Measurements from ENCODE around the gene FAM241B. TPM values are rescaled to one million over a fixed set of nuclear protein-coding genes. Genes with fewer than 3 reads are reported as not detected.

FAM241B gene
- total RNA-seq, 2 experiments from 2014 or later, result 2.7 to 3.2 TPM

DNA sequence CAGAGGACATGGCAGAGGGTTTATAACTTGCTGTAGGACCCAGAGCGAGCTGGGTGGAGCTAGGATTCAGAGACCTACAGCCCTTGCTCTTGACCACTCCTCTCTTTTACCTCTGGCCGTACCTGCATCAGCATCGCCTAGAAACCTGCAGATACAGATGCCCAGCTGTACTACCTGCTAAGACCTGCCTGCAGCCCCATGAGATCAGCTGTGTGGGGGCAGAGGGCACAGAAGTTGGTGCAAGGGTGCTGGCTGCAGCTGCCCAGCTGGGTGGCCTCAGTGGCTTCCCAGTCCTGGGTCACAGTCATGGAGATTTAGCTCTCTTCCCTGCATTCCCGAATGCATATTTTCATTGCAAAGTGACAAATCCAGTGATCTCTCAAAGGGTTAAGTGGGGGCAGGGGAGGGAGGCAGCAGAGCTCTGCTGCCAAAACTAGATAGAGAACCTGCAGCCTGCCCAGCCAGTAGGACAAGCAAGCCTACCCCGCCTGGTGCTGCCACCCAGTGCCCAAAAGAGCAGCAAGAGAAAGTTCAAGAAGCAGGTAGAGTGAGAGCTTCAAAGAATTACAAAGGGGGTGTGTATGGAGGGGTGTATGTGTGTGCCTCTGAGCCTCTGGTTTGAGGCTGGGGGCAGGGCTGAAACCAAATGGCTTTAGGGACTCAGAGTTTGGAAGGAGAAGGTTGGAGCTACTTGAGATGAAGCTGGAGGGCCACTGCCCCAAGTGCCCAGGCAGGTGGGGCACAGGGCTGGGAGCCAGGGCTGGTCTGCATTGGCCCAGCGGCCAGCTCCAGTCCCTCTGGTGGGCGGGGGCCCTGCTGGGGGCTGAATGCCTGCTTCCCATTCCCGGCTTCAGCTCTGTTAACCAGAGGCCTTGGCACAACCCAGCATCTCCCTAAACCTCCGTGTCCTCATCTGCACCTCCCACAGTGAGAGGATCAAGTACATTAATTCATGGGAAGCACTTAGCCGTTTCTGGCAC is 6.9 kb downstream of the FAM241B start:
- H3K4me3 Mint-ChIP-seq, result no peak overlapping the region
- DNase-seq, result peak; percentile 44
- POLR2A ChIA-PET, result interaction anchor here (1.0 to 1.3 kb wide), 2 partner anchors 10 to 122 kb away, joined by 3 to 5 read pairs; no protein-coding TSS in a partner anchor
- no peaks in the 10 kb centered on the region for H3K27me3 Mint-ChIP-seq
- no peaks in the 10 kb centered on the region for H3K4me1 Mint-ChIP-seq
- no peaks in the 10 kb centered on the region for H3K36me3 Mint-ChIP-seq (ENCODE audit: low read depth)
- CTCF ChIA-PET, result interaction anchor here (0.7 to 9.2 kb wide), 18 partner anchors 7 to 244 kb away, joined by 3 to 182 read pairs (median 4); no protein-coding TSS in a partner anchor
- no peak overlapping the region for H3K27ac Mint-ChIP-seq
- H3K9me3 Mint-ChIP-seq, result no peaks in the 10 kb centered on the region

DNA sequence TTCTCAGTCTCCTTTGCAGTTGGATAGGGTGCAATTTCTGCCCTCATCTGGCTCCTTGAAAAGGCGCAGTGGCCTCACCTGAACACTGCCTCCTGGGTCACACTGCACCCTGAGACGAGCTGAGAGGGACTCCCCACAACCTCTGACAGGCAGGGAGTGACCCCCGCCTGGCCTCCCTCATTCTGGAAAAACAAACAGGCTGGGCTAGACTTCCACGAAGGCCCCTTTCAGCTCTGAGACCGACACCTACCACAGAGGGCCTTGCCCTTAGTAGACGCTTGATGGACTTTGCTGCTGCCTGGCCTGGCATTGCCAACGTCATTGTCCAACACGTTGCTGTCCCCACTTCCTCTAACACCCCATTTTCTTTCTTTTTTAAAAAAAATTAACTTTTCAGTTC is 8.6 kb downstream of the FAM241B start:
- Mint-ChIP-seq H3K27ac (no peak overlapping the region), H3K36me3 (ENCODE audit: low read depth) (no peaks in the 10 kb centered on the region), H3K9me3 (no peaks in the 10 kb centered on the region), H3K4me1 (no peaks in the 10 kb centered on the region), H3K27me3 (no peaks in the 10 kb centered on the region), H3K4me3 (no peak overlapping the region)
- ChIA-PET POLR2A (interaction anchor here (0.7 kb wide), 1 partner anchor 414 kb away, joined by 3 read pairs; no protein-coding TSS in a partner anchor), CTCF (interaction anchor here (1.4 to 9.2 kb wide), 2 partner anchors 122 to 235 kb away, joined by 6 to 182 read pairs; no protein-coding TSS in a partner anchor)
- no peak for DNase-seq

DNA sequence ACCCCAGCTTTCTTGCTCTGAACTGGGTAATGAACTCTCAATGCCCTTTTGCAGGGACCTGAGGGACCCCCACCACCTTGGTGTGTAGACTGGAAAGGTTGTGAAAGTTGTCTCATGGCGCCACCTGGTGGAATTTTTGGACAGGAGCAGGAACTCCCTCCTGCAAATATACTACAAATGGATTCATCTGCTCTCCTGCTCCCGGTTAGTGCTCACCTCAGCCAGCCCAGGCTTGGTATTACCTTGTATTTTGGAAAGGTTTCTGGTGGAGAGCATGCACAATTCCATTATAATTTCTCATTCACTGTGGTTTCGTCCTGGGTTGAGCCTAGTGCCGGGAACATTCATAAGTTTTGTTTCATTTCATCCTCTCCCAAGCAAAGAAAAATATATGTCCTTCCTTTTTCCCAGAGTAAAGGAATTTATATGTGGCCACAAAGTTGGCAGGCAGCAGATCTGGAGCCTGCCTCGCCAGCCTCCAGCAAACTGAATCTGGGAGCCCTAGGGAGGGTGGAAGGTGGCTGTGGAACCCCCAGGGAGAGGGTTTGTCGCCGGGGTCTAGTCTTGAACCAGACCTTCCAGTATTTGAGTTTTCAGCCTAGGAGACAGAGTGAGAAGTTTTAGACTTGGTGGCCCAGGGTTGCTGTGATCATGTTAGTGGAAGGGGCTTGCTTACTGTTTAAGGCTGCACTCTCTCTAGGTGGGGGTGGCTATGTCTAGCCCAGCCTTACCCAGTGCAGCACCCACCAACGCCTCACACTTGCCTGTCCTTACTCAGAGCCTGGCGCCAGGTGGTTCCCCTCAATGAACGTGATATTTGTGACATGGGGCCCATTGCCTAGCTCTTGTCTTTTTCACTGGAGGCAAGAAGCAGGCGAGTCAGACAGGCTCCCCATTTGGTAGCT is 9.5 kb downstream of the FAM241B start:
- Mint-ChIP-seq H3K27ac (no peak overlapping the region), H3K4me1 (no peaks in the 10 kb centered on the region), H3K4me3 (no peak overlapping the region), H3K27me3 (no peaks in the 10 kb centered on the region), H3K36me3 (ENCODE audit: low read depth) (no peaks in the 10 kb centered on the region), H3K9me3 (no peaks in the 10 kb centered on the region)
- CTCF ChIA-PET, result interaction anchor here (0.6 to 9.2 kb wide), 5 partner anchors 11 to 236 kb away, joined by 3 to 182 read pairs (median 5); no protein-coding TSS in a partner anchor
- POLR2A ChIA-PET, result interaction anchor here (0.7 kb wide), 1 partner anchor 413 kb away, joined by 3 read pairs; no protein-coding TSS in a partner anchor
- peak; percentile 70 for DNase-seq

DNA sequence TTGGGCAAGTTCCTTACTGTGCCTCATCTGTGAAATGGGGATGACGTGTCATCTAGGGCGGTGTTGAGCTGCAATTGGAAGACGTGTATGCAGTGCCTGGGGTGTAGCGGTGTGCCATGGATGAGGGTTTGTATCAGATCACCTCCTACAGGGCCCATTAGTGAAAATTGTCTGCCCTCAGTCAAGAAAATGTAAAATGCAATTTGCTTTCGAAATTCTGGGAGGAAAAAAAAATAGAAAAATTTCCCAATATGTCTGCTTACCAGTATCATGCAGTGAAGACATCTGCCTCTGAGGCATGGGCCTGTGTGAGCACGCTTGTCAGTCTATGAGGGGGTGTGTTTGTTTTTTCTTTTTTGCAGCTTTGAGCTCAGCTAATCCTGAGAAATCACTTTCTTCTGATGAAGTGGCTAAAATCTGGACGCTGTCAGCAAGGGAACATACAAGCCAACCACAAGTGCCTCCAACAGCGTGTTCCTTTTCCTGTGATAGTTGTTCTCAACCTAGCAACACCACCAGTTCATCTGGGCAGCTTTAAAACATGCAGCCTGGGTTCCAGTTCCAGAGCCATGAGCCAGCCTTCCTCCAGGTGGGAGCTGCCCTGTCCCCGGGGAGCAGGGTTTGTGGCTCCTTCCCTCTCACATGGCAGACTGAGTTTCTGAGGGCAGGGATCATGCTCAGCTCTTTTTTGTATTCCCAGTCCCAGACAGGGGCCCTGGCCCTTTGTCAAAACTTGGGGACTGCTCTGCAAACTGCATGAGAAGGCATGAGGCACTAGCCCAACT is 10.3 kb downstream of the FAM241B start:
- Mint-ChIP-seq H3K9me3 (no peaks in the 10 kb centered on the region), H3K4me3 (no peak overlapping the region), H3K27me3 (no peaks in the 10 kb centered on the region), H3K27ac (no peak overlapping the region), H3K36me3 (ENCODE audit: low read depth) (no peaks in the 10 kb centered on the region), H3K4me1 (no peaks in the 10 kb centered on the region)
- CTCF ChIA-PET, result interaction anchor here (0.6 to 9.2 kb wide), 6 partner anchors 12 to 237 kb away, joined by 3 to 182 read pairs (median 5); no protein-coding TSS in a partner anchor
- POLR2A ChIA-PET, result interaction anchor here (2.2 kb wide), 1 partner anchor 125 kb away, joined by 6 read pairs; no protein-coding TSS in a partner anchor
- DNase-seq, result no peak

DNA sequence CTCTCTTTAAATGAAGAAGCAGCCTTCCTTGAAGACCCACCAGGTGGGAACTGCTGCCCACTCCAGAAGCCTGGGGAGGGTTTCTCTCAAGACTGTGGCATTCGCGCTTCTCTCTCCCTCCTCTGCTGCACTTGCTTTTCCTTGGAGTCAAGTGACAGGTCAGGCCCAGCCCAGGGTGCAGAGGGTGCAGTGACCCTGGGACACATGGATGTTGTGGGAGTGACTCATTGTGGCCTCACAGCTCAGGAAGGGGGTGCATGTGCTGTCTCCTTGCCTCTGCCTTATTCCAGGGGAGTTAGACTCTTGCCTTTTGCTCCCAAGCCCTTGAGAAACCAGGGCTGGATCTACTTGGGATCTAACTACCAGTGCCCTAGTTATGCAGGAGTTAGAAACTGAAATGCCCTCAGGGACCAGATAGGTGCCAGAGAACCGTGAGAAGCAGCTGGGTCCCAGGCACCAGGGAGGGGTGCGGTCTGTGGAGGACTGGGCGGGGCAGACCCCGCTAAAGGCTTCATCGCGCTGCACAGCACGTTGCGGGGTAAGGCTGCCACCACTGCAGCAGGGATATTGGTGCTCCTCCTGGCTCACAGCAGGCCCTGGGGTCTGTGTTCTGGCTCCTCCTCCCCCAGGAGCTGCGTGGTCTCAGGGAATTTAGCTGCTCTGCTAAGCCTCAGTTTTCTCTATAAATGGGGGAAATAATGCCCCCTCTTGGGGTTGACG is 11.4 kb downstream of the FAM241B start:
- H3K4me3 Mint-ChIP-seq, result no peak overlapping the region
- no peaks in the 10 kb centered on the region for H3K27me3 Mint-ChIP-seq
- H3K9me3 Mint-ChIP-seq, result no peaks in the 10 kb centered on the region
- H3K27ac Mint-ChIP-seq, result no peak overlapping the region
- POLR2A ChIA-PET, result interaction anchor here (1.5 to 2.2 kb wide), 2 partner anchors 9 to 126 kb away, joined by 4 to 6 read pairs; no protein-coding TSS in a partner anchor
- no peaks in the 10 kb centered on the region for H3K4me1 Mint-ChIP-seq
- CTCF ChIA-PET, result interaction anchor here (0.9 to 9.2 kb wide), 7 partner anchors 9 to 131 kb away, joined by 3 to 182 read pairs (median 4); no protein-coding TSS in a partner anchor
- no peak for DNase-seq
- no peaks in the 10 kb centered on the region for H3K36me3 Mint-ChIP-seq (ENCODE audit: low read depth)

DNA sequence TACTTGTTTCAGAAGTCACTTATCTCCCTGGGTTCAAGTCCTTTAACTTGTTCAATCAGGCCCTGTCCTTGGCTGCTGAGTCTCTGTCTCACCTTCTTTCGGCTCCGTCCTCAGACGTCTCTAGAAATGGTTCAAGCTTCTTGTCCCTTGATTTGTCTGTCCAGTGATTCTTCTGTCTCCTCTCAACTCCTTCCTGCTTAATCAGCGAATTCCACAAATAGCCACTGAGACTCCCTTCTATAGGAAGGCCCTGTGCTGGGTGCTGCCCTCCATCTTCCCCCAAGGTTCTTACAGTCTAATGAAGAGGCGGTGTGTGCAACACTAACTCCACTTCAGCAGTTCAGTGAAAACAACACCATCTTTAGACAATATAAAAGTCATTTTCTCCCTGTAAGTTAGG is 12.7 kb downstream of the FAM241B start:
- H3K4me1 Mint-ChIP-seq, result no peaks in the 10 kb centered on the region
- H3K27me3 Mint-ChIP-seq, result no peaks in the 10 kb centered on the region
- H3K36me3 Mint-ChIP-seq (ENCODE audit: low read depth), result no peaks in the 10 kb centered on the region
- ChIA-PET POLR2A (interaction anchor here (2.2 kb wide), 1 partner anchor 127 kb away, joined by 6 read pairs; no protein-coding TSS in a partner anchor), CTCF (interaction anchor here (0.6 to 9.2 kb wide), 6 partner anchors 11 to 441 kb away, joined by 3 to 182 read pairs (median 4); no protein-coding TSS in a partner anchor)
- no peak overlapping the region for H3K4me3 Mint-ChIP-seq
- no peaks in the 10 kb centered on the region for H3K9me3 Mint-ChIP-seq
- no peak for DNase-seq
- no peak overlapping the region for H3K27ac Mint-ChIP-seq

DNA sequence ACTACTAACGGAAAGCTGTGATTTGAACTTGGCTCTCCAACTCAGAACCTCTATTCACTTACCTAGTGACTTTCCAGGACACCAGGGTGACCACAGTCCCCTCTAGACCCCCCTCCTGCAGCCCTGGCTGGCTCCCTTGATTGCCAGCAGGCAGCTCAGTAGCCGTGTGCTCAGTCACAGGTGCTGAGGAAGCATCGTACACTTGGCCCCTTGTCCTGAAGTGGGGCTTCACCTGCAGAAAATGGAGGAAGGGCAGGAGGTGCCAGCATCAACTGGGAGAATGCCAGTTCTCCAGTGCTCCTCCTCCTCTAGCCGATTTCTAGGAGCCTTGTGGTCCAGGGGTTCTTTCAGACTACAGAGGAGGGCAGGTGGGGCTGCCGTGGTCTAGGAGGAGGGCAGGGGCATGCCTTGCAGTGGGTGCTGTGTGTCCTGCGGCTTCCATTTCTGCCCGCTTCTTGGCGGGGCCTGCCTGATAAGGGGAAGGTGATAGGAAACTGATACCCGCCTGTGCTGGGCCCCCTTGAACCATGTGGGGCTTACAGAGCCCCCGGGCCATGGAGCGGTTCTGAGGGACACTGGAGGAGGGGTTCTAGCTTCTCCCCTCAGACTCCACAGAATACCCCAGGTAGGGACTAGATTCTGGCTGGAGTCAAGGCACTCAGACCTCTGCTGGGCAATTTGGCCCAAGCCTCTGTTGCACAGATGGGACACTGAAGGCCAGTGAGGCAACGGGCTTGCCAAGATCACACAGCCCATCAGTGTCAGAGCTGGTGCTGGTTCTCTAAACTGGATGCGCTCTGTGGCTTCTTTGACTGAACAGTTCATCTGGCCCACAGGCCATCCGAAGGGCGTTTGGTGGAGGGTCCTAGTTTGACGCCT is 14.0 kb downstream of the FAM241B start:
- CTCF ChIA-PET, result interaction anchor here (0.7 to 2.3 kb wide), 10 partner anchors 9 to 316 kb away, joined by 3 to 13 read pairs (median 4); no protein-coding TSS in a partner anchor
- Mint-ChIP-seq H3K4me1 (no peaks in the 10 kb centered on the region), H3K36me3 (ENCODE audit: low read depth) (no peaks in the 10 kb centered on the region), H3K4me3 (no peak overlapping the region), H3K9me3 (no peaks in the 10 kb centered on the region), H3K27ac (no peak overlapping the region), H3K27me3 (no peaks in the 10 kb centered on the region)
- POLR2A ChIA-PET, result no interaction called here
- DNase-seq, result no peak

- POLR2A ChIA-PET, result no interaction called here
- Mint-ChIP-seq H3K27me3 (no peaks in the 10 kb centered on the region), H3K4me3 (no peak overlapping the region), H3K36me3 (ENCODE audit: low read depth) (no peaks in the 10 kb centered on the region), H3K27ac (no peak overlapping the region), H3K9me3 (no peaks in the 10 kb centered on the region), H3K4me1 (peaks cover under 1% of the 10 kb centered on the region)
- CTCF ChIA-PET, result interaction anchor here (0.5 to 2.3 kb wide), 11 partner anchors 8 to 952 kb away, joined by 3 to 13 read pairs (median 4); no protein-coding TSS in a partner anchor
- DNase-seq, result peak; percentile 55
Measured at GRCh38 chr10:69644658-69645295, 14.7 kb downstream of the FAM241B start.

- H3K4me3 Mint-ChIP-seq, result no peak overlapping the region
- H3K27ac Mint-ChIP-seq, result no peak overlapping the region
- no peak for DNase-seq
- CTCF ChIA-PET, result interaction anchor here (0.5 to 3.2 kb wide), 13 partner anchors 8 to 952 kb away, joined by 3 to 16 read pairs (median 4); partner anchors contain the start of gene FAM241B
- POLR2A ChIA-PET, result no interaction called here
- no peaks in the 10 kb centered on the region for H3K9me3 Mint-ChIP-seq
- no peaks in the 10 kb centered on the region for H3K36me3 Mint-ChIP-seq (ENCODE audit: low read depth)
- H3K27me3 Mint-ChIP-seq, result no peaks in the 10 kb centered on the region
- H3K4me1 Mint-ChIP-seq, result peaks cover 8% of the 10 kb centered on the region
Measured at GRCh38 chr10:69645296-69646184, 15.5 kb downstream of the FAM241B start.
